Endothelial cell of umbilical vein (primary cell): ENCODE results near the gene DDR1. TPM values are rescaled to one million over a fixed set of nuclear protein-coding genes. Genes with fewer than 3 reads are reported as not detected.

Source experiments
- BruUV-seq: library from RNA; stranded (reverse); fragments of 400-500 nt; replicated peaks from 2 replicates; lab custom pipeline; 2021; lab: Mats Ljungman, UMichigan
- CTCF ChIA-PET: fragments of 300-600, 350-600 bp; sonication (Branson Sonifier 250); formaldehyde crosslinking; loops from one replicate; lab custom pipeline; 2021; ENCODE audit warnings: antibody characterized with exemption, inconsistent platforms; lab: Charles Lee
- POLR2A ChIA-PET: fragments of 300-600, 350-600 bp; sonication (Branson Sonifier 250); formaldehyde crosslinking; loops from one replicate; lab custom pipeline; 2021; ENCODE audit warnings: antibody characterized with exemption, inconsistent platforms; lab: Charles Lee
- DNase-seq: peaks from one replicate; pipeline ENCODE4 v3.0.0-alpha.2; 2011; ENCODE audit warnings: low read depth, low spot score
- FAIRE-seq: peaks from 2 replicates; lab custom pipeline; 2011; peaks lifted over from hg19 to GRCh38; lab: Jason Lieb, UNC
- H2AFZ ChIP-seq: 2 replicates; pipeline ENCODE4 v1.6.0; 2012; ENCODE audit warnings: low read depth, low read length, control low read depth, inconsistent platforms
- H3K27ac ChIP-seq: 2 replicates; pipeline ENCODE4 v1.5.1; 2011; ENCODE audit warnings: low read depth, mild to moderate bottlenecking, control low read depth, low read length, moderate library complexity; ENCODE audit not compliant: insufficient read depth
- H3K27me3 ChIP-seq, 2 experiments: 2 replicates each; pipeline versions ENCODE4 v1.6.0 to v1.6.1; 2011; ENCODE audit warnings: low read length in 2 of 2, mixed read lengths in 1 of 2; ENCODE audit not compliant: control insufficient read depth in 2 of 2, insufficient read depth in 2 of 2
- H3K36me3 ChIP-seq, 2 experiments: 2 replicates in 1 of 2; 3 replicates in 1 of 2; pipeline ENCODE4 v1.5.1; 2011; ENCODE audit warnings: low read length in 2 of 2, mild to moderate bottlenecking in 1 of 2, moderate library complexity in 1 of 2; ENCODE audit not compliant: control insufficient read depth in 2 of 2, insufficient read depth in 2 of 2; ENCODE audit errors: extremely low read depth in 1 of 2
- H3K4me1 ChIP-seq: 3 replicates; pipeline ENCODE4 v1.5.1; 2011; ENCODE audit warnings: mild to moderate bottlenecking, low read length; ENCODE audit not compliant: control insufficient read depth, insufficient read depth; ENCODE audit errors: extremely low read depth
- H3K4me2 ChIP-seq: 2 replicates; pipeline ENCODE4 v1.6.1; 2011; ENCODE audit warnings: low read length, control low read depth, mixed read lengths; ENCODE audit not compliant: insufficient read depth
- H3K4me3 ChIP-seq, 3 experiments: fragments of 200-600 bp in 1 of 3; sonication (generic), shearing (Covaris generic) in 1 of 3; replicated peaks in 1 of 3; 2 replicates each; pipeline ENCODE4 v1.5.1; 2011 to 2016; ENCODE audit warnings: control low read depth in 3 of 3, low read length in 3 of 3, mild to moderate bottlenecking in 2 of 3, inconsistent platforms in 1 of 3, low read depth in 1 of 3, moderate library complexity in 1 of 3; ENCODE audit not compliant: insufficient read depth in 1 of 3
- H3K79me2 ChIP-seq: 2 replicates; pipeline ENCODE4 v1.6.0; 2012; ENCODE audit warnings: low read length, inconsistent platforms; ENCODE audit not compliant: control insufficient read depth, insufficient read depth
- H3K9ac ChIP-seq: replicated peaks from 2 replicates; pipeline ENCODE3; 2011; ENCODE audit warnings: low read length, control low read depth; ENCODE audit not compliant: insufficient read depth; ENCODE audit errors: extremely low read depth
- H3K9me1 ChIP-seq: replicated peaks from 3 replicates; pipeline ENCODE4 v1.6.0; 2011; ENCODE audit warnings: mild to moderate bottlenecking, low read length; ENCODE audit not compliant: control insufficient read depth, insufficient read depth; ENCODE audit errors: extremely low read depth
- H3K9me3 ChIP-seq: replicated peaks from 2 replicates; pipeline ENCODE4 v1.5.1; 2012; ENCODE audit warnings: low read length, inconsistent platforms; ENCODE audit not compliant: control insufficient read depth, insufficient read depth
- H4K20me1 ChIP-seq: replicated peaks from 2 replicates; pipeline ENCODE3; 2011; ENCODE audit warnings: mild to moderate bottlenecking, low read length; ENCODE audit not compliant: control insufficient read depth, insufficient read depth; ENCODE audit errors: extremely low read depth
- CTCF ChIP-seq, 2 donors: IDR thresholded peaks; 1 replicate in 1 of 2; 2 replicates in 1 of 2; pipeline ENCODE4 v1.5.1; 2011; ENCODE audit warnings: low read length in 2 of 2, mild to moderate bottlenecking in 2 of 2, moderate library complexity in 2 of 2, control low read depth in 1 of 2, inconsistent platforms in 1 of 2, low read depth in 1 of 2; ENCODE audit not compliant: insufficient read depth in 1 of 2; ENCODE audit errors: extremely low read depth in 1 of 2
- EZH2 ChIP-seq: IDR thresholded peaks from 2 replicates; pipeline ENCODE4 v1.6.1; 2012; ENCODE audit warnings: borderline replicate concordance, low read depth, mild to moderate bottlenecking, moderate library complexity, low read length, inconsistent platforms; ENCODE audit not compliant: severe bottlenecking
- FOS ChIP-seq: IDR thresholded peaks from 2 replicates; pipeline ENCODE4 v1.6.1; 2011; ENCODE audit warnings: mild to moderate bottlenecking, low read length, moderate library complexity, borderline replicate concordance; ENCODE audit not compliant: insufficient read depth
- GATA2 ChIP-seq: IDR thresholded peaks from 2 replicates; pipeline ENCODE4 v1.7.0; 2011; ENCODE audit warnings: low read depth, mild to moderate bottlenecking, moderate library complexity, mixed read lengths, low read length; ENCODE audit not compliant: insufficient read length, insufficient read depth
- JUN ChIP-seq: IDR thresholded peaks from 2 replicates; pipeline ENCODE4 v1.6.1; 2011; ENCODE audit warnings: borderline replicate concordance, low read depth; ENCODE audit not compliant: insufficient read length, insufficient read depth
- MAX ChIP-seq: IDR thresholded peaks from 2 replicates; pipeline ENCODE4 v1.6.1; 2011; ENCODE audit not compliant: insufficient read depth, insufficient read length
- MYC ChIP-seq: IDR thresholded peaks from one replicate; pipeline ENCODE4 v1.6.1; 2011; ENCODE audit warnings: mild to moderate bottlenecking, low read depth, low read length
- POLR2A ChIP-seq: IDR thresholded peaks from 2 replicates; pipeline ENCODE4 v1.6.1; 2012; ENCODE audit warnings: low read depth, mild to moderate bottlenecking, control low read depth, low read length
- POLR2AphosphoS5 ChIP-seq: IDR thresholded peaks from 2 replicates; pipeline ENCODE4 v1.6.1; 2012; ENCODE audit warnings: low read depth, mild to moderate bottlenecking, control low read depth, low read length, moderate library complexity; ENCODE audit not compliant: insufficient read depth
- dilution Hi-C: fragments of 300-500 bp; cut with MboI; formaldehyde crosslinking; loops from one replicate; pipeline ENCODE4 v1.15.0; 2019; ENCODE audit warnings: low sequenced_read_pairs; ENCODE audit not compliant: extremely low pct_ligation_motif_present
- intact Hi-C: fragments of 100-400 bp; cut with micrococcal nuclease; formaldehyde crosslinking; loops from one replicate; pipeline ENCODE4 v1.10.0; 2022
- polyA plus RNA-seq, 4 experiments: library from polyadenylated mRNA; depleted of rRNA in 3 of 4; stranded (reverse) in 3 of 4; unstranded in 1 of 4; fragments of >200 nt; gene quantifications; 2 replicates each; pipeline versions ENCODE4 v1.2.1 to v1.2.3, GENCODE V29; 2011 to 2012; ENCODE audit warnings: missing spikeins in 1 of 4
- total RNA-seq: library from RNA; stranded (reverse); gene quantifications from 2 replicates; pipeline ENCODE4 v1.2.3, GENCODE V29; 2021

Gene DDR1
- total and polyA plus RNA-seq, 2 donors (not counting 3 experiments of a cell fraction or from before 2014, with no cell fraction given), result 8.8 to 22.9 TPM

- dilution Hi-C loops (no loop called here), intact Hi-C loops (no loop called here)
- H3K9ac ChIP-seq, result no peak overlapping the region
- CTCF ChIA-PET, result interaction anchor here (0.8 to 7.6 kb wide), 4 partner anchors 144 to 169 kb away, joined by 3 to 142 read pairs (median 114); no protein-coding TSS in a partner anchor
- H3K27ac ChIP-seq, result no peak overlapping the region
- H3K36me3 ChIP-seq, result peaks cover 0 to 41% of the 10 kb centered on the region in 2 experiments
- no peak overlapping the region for H2AFZ ChIP-seq
- TF ChIP-seq CTCF (IDR thresholded peaks at IDR 0.05; ENCODE audit: extremely low read depth in 1 of 2, insufficient read depth in 1 of 2, low read depth in 1 of 2, low read length in 2 of 2), result no peak
- no peak for TF ChIP-seq MYC
- no peak for TF ChIP-seq GATA2
- no peak for TF ChIP-seq POLR2A
- TF ChIP-seq FOS, result no peak
- TF ChIP-seq POLR2AphosphoS5, result no peak
- no peak for TF ChIP-seq MAX
- TF ChIP-seq EZH2, result no peak
- TF ChIP-seq JUN, result no peak
- POLR2A ChIA-PET, result no interaction called here
- H4K20me1 ChIP-seq, result no peaks in the 10 kb centered on the region
- H3K27me3 ChIP-seq, result no peaks in the 10 kb centered on the region
- no peaks in the 10 kb centered on the region for H3K9me1 ChIP-seq
- DNase-seq (no peak), FAIRE-seq (no peak)
- H3K9me3 ChIP-seq, result no peaks in the 10 kb centered on the region
- H3K4me3 ChIP-seq, result no peak overlapping the region
- BruUV-seq, result no TSS peak
- peaks cover 22% of the 10 kb centered on the region for H3K4me1 ChIP-seq
- no peaks in the 10 kb centered on the region for H3K79me2 ChIP-seq
- H3K4me2 ChIP-seq, result no peak overlapping the region
Measured at GRCh38 chr6:30918670-30919069, 34.4 kb downstream of the DDR1 start.
